OCI-LY7 (cell line): Measurements from ENCODE around the gene SETD3. TPM values are rescaled to one million over a fixed set of nuclear protein-coding genes. Genes with fewer than 3 reads are reported as not detected.

Source experiments
- BruUV-seq: library from RNA; stranded (reverse); fragments of 400-500 nt; replicated peaks from 2 replicates; lab custom pipeline; 2021; lab: Mats Ljungman, UMichigan
- CTCF ChIA-PET: fragments of 300-600 bp; sonication (Branson Sonifier 250); formaldehyde crosslinking; loops from one replicate; lab custom pipeline; 2022; ENCODE audit warnings: antibody characterized with exemption; ENCODE audit not compliant: unreplicated experiment; lab: Charles Lee
- POLR2A ChIA-PET: fragments of 300-600 bp; sonication (Branson Sonifier 250); formaldehyde crosslinking; loops from one replicate; lab custom pipeline; 2022; ENCODE audit warnings: antibody characterized with exemption; lab: Charles Lee
- DNase-seq: peaks from one replicate; pipeline ENCODE4 v3.0.0-alpha.2; 2015; ENCODE audit warnings: low spot score
- H2AFZ ChIP-seq: fragments of 200-600 bp; sonication (generic), shearing (Covaris generic); 2 replicates; pipeline ENCODE4 v1.6.1; 2014; ENCODE audit warnings: mild to moderate bottlenecking, antibody characterized with exemption, low read length, moderate library complexity
- H3K27ac ChIP-seq: fragments of 200-600 bp; sonication (generic); 2 replicates; pipeline ENCODE4 v1.5.1; 2014; ENCODE audit warnings: mixed run types, low read depth, mild to moderate bottlenecking, moderate library complexity, low read length, inconsistent platforms; ENCODE audit not compliant: poor library complexity, severe bottlenecking
- H3K36me3 ChIP-seq: fragments of 200-600 bp; sonication (generic); 2 replicates; pipeline ENCODE4 v1.6.1; 2014; ENCODE audit warnings: mild to moderate bottlenecking, antibody characterized with exemption, low read length, moderate library complexity, mixed read lengths; ENCODE audit not compliant: insufficient read depth
- H3K4me1 ChIP-seq: fragments of 200-600 bp; sonication (generic); 2 replicates; pipeline ENCODE4 v1.5.1; 2014; ENCODE audit warnings: mild to moderate bottlenecking, low read length; ENCODE audit not compliant: insufficient read depth, poor library complexity, severe bottlenecking
- H3K4me2 ChIP-seq: fragments of 200-600 bp; sonication (generic); 2 replicates; pipeline ENCODE4 v1.6.1; 2014; ENCODE audit warnings: mild to moderate bottlenecking, low read length
- H3K4me3 ChIP-seq: fragments of 200-600 bp; sonication (generic); 2 replicates; pipeline ENCODE4 v1.5.1; 2014; ENCODE audit warnings: mild to moderate bottlenecking, low read depth, low read length; ENCODE audit not compliant: poor library complexity, severe bottlenecking
- H3K79me2 ChIP-seq: fragments of 200-600 bp; sonication (generic); 2 replicates; pipeline ENCODE4 v1.6.1; 2016; ENCODE audit warnings: low read depth, mild to moderate bottlenecking, low read length, moderate library complexity, mixed read lengths; ENCODE audit not compliant: insufficient read depth
- H3K9me2 ChIP-seq: fragments of 200-600 bp; sonication (generic); 2 replicates; pipeline ENCODE4 v1.6.1; 2016; ENCODE audit warnings: mild to moderate bottlenecking, low read length, mixed read lengths; ENCODE audit not compliant: insufficient read depth
- H3K9me3 ChIP-seq: fragments of 200-600 bp; sonication (generic); 2 replicates; pipeline ENCODE4 v1.6.1; 2014; ENCODE audit warnings: mild to moderate bottlenecking, mixed run types, low read length, mixed read lengths
- H4K20me1 ChIP-seq: fragments of 200-600 bp; sonication (generic); 2 replicates; pipeline ENCODE4 v1.6.1; 2014; ENCODE audit warnings: mild to moderate bottlenecking, antibody characterized with exemption, low read length, moderate library complexity, mixed read lengths; ENCODE audit not compliant: insufficient read depth
- EZH2phosphoT487 ChIP-seq: fragments of 200-600 bp; sonication (generic); IDR thresholded peaks from 2 replicates; pipeline ENCODE4 v1.6.1; 2018; ENCODE audit warnings: low read depth, borderline replicate concordance, mild to moderate bottlenecking, mixed run types, antibody characterized with exemption, low read length, moderate library complexity, mixed read lengths
- intact Hi-C: fragments of 100-400 bp; cut with micrococcal nuclease; formaldehyde crosslinking; loops from one replicate; pipeline ENCODE4 v1.10.0; 2022; ENCODE audit not compliant: unreplicated experiment
- total RNA-seq, 2 experiments: library from RNA; depleted of rRNA in 1 of 2; stranded (reverse); fragments of >200 nt in 1 of 2; shearing (Covaris generic) in 1 of 2; gene quantifications; 2 replicates each; pipeline ENCODE4 v1.2.3, GENCODE V29; 2014 to 2022
- TF ChIP-seq, protein P1 (sequence below): fragments of 200-600 bp; sonication (generic); conservative IDR thresholded peaks from 2 replicates; pipeline ENCODE4 v1.5.1; 2014; ENCODE audit warnings: mild to moderate bottlenecking, antibody characterized with exemption, low read length, moderate library complexity, mixed read lengths

The SETD3 gene
- total RNA-seq, 2 experiments from 2014 or later = 42.4 to 65.5 TPM

DNA sequence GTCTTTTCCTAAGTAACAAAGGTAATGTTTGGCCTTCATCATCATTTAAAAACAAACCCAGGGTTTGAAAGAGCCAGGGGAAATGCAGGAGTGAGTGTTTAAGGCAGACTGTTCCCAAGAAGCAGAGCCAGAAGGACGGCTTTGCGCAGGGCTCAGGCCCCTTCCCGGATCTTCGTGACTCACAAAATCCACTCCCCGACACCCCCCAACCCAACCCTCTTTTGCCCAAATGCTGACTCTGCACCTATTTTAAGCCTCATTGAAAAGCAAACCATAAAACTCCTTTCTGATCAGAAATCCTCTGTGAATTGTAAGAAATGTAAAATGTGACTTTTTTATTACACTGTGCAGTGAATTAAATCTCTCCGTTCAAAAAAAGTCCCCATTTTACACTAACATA, 67.5 kb downstream of the SETD3 start:
- Histone ChIP-seq H3K4me2 (no peak overlapping the region), H3K4me3 (no peak overlapping the region), H3K36me3 (peaks cover 14% of the 10 kb centered on the region; the same call in 1 of the 2 replicates), H2AFZ (no peak overlapping the region), H3K9me3 (no peaks in the 10 kb centered on the region), H3K4me1 (peaks cover 4% of the 10 kb centered on the region), H3K27ac (no peak overlapping the region), H3K9me2 (no peaks in the 10 kb centered on the region), H4K20me1 (no peaks in the 10 kb centered on the region), H3K79me2 (no peaks in the 10 kb centered on the region)
- ChIA-PET CTCF (no interaction called here), POLR2A (no interaction called here)
- TF ChIP-seq, protein P1, sequence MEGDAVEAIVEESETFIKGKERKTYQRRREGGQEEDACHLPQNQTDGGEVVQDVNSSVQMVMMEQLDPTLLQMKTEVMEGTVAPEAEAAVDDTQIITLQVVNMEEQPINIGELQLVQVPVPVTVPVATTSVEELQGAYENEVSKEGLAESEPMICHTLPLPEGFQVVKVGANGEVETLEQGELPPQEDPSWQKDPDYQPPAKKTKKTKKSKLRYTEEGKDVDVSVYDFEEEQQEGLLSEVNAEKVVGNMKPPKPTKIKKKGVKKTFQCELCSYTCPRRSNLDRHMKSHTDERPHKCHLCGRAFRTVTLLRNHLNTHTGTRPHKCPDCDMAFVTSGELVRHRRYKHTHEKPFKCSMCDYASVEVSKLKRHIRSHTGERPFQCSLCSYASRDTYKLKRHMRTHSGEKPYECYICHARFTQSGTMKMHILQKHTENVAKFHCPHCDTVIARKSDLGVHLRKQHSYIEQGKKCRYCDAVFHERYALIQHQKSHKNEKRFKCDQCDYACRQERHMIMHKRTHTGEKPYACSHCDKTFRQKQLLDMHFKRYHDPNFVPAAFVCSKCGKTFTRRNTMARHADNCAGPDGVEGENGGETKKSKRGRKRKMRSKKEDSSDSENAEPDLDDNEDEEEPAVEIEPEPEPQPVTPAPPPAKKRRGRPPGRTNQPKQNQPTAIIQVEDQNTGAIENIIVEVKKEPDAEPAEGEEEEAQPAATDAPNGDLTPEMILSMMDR = no peak
- no peak for TF ChIP-seq EZH2phosphoT487
- DNase-seq = no peak
- intact Hi-C loops = no loop called here
- no TSS peak for BruUV-seq

DNA sequence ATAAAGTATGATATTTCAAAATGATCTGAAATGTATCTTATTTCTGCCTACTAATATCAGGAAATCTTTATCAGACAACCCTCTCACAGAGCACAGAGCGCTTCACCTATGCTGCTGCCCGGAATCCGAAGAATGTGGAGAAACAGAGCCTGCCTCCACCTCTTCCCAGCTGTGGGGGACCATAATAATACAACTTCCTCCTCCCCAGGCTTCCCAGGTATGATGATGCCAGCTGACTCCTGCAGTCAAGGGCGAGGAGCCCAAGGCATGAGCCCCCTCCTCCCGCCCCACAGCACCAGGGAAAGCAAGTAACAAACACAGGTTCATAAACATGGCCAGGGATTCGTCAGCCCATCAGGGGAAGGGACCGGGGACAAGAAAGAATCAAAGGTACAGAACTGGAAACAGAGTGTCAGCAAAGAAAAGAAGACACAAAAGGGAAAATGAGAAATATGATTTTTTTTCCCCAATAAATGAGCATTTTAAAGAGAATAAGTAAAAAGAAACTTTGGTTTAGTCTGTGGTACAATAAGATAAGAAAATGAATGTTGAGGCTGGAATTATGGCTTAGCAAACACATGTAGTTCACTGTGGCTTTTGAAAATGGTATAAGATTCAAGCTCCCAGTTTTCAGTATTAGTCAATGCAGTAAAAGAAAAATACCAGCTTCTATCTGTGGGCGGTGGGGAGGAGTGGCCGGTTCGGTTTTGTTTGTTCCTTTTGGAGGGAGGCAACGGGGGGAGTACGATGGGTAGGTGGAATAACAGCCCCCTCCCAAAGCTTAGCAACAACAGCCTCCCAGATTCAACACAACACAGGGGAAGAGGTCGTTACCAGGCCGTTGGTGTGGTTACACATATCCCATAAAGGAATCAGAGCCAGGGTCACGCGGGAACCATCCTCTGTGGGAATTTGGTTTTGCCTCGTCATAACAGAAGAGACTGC, 68.3 kb downstream of the SETD3 start:
- Histone ChIP-seq H3K4me2 (no peak overlapping the region), H3K4me3 (no peak overlapping the region), H2AFZ (no peak overlapping the region), H3K4me1 (peaks cover 4% of the 10 kb centered on the region), H3K36me3 (peaks cover 14% of the 10 kb centered on the region; the same call in 1 of the 2 replicates), H3K9me3 (no peaks in the 10 kb centered on the region), H3K79me2 (no peaks in the 10 kb centered on the region), H3K27ac (no peak overlapping the region), H3K9me2 (no peaks in the 10 kb centered on the region), H4K20me1 (no peaks in the 10 kb centered on the region)
- intact Hi-C loops = no loop called here
- ChIA-PET POLR2A (interaction anchor here (0.6 kb wide), 2 partner anchors 13 to 1685 kb away, joined by 3 read pairs; no protein-coding TSS in a partner anchor), CTCF (interaction anchor here (0.6 kb wide), 1 partner anchor 454 kb away, joined by 4 read pairs; no protein-coding TSS in a partner anchor)
- DNase-seq = no peak
- TF ChIP-seq EZH2phosphoT487 = no peak
- TF ChIP-seq, protein P1 = no peak
- BruUV-seq = no TSS peak

DNA sequence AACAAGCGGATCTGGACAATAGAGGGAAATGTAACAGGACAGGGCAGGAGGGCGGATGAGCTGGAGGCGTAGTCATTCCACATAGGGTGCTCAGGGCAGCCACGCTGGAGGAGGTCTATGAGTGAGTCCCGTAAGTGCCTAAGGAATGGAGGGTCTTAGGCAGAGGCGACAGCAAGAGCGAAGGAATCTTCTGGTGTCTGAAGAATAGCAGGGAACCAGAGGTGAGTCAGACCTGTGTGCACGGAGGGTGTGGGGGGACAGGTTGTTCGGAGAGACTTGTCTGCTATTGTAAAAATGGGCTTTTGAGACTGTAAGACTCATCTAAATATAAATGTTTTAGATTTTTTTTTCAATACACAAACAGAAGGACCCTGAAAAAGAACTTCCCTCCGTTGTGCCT, 70.6 kb downstream of the SETD3 start:
- peaks cover 23% of the 10 kb centered on the region; the same call in 1 of the 2 replicates for H3K36me3 ChIP-seq
- CTCF ChIA-PET = no interaction called here
- no peak overlapping the region for H3K4me3 ChIP-seq
- no peaks in the 10 kb centered on the region for H3K9me2 ChIP-seq
- DNase-seq = no peak
- H3K27ac ChIP-seq = no peak overlapping the region
- no peaks in the 10 kb centered on the region for H3K9me3 ChIP-seq
- no peaks in the 10 kb centered on the region for H3K4me1 ChIP-seq
- BruUV-seq = no TSS peak
- intact Hi-C loops = no loop called here
- H3K4me2 ChIP-seq = no peak overlapping the region
- TF ChIP-seq EZH2phosphoT487 = no peak
- TF ChIP-seq, protein P1 = no peak
- POLR2A ChIA-PET = no interaction called here
- no peaks in the 10 kb centered on the region for H4K20me1 ChIP-seq
- no peaks in the 10 kb centered on the region for H3K79me2 ChIP-seq
- H2AFZ ChIP-seq = no peak overlapping the region
